Endothelial cell of hepatic sinusoid (primary cell): Measurements from ENCODE around the gene FGF23.
"Not testable (repeated sequence)": the region's sequence is repeated elsewhere in the genome, so short reads cannot be mapped to it uniquely, and the experiment has no call there.

ENCODE experiments used
- in situ Hi-C: cut with HindIII; loops from 2 replicates; pipeline ENCODE4 v1.10.0; 2017; ENCODE audit warnings: low sequenced_read_pairs

The FGF23 gene

GRCh38 chr12:4379405-4379804, at the start of gene FGF23:
TSS of gene FGF23 (minus strand) at chr12:4379712. CDS start at chr12:4379582, 130 bp downstream.
- in situ Hi-C loops = no loop called here

GRCh38 chr12:4424422-4424821, 44.9 kb upstream of the FGF23 start:
- in situ Hi-C loops = no loop called here

DNA sequence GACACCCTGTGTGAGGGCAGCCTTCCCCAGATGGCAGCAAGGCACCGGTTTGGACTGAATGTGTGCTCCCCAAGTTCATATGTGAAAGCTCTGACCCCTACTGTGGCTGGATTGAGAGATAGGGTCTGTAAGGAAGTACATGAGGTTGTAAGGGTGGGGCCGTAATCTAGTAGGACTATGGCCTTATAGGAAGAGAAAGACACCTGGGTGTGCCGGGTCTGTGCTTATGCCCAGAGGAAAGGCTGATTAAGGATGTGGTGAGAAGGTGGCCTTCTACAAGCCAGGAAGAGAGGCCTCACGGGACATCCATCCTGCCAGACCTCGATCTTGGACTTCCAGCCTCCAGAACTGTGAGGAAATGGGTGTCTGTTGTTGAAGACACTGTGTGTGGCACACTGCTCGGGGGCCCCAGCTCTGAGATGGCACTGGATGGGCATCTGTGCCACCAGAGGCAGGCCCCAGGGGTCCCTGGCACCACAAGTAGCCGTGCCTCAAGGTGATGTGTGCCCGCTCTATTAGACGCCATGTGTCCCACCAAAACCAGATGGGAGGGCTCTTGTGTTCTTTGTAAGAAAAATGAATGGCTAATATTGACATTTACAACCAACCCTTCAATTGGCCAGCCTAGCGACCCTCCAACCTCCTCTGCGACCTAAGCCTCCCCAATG, 44.1 kb upstream of the FGF23 start:
- in situ Hi-C loops = no loop called here

- in situ Hi-C loops = no loop called here
Measured at GRCh38 chr12:4422985-4423384, 43.5 kb upstream of the FGF23 start.

DNA sequence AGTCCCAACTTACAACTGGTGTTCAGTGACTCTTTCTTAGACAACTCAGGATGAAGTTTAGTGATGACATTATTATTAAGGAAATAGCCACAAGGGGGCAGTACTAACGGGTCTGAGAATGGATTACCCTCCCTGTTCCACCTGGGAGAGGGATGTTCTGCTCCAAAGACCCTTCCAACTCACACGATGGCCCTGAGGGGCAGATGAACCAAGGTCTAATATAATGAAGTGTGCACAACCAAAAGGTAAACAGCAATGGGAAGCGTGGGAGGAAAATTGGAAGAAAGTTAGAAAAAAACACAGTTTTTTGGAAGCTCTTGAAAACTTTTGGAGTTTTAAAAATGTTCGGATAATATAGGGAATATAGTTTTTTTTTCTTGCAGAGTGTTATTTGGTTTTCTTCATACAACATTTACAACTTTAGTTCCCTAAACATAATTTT, 42.1 kb upstream of the FGF23 start:
- in situ Hi-C loops = no loop called here

DNA sequence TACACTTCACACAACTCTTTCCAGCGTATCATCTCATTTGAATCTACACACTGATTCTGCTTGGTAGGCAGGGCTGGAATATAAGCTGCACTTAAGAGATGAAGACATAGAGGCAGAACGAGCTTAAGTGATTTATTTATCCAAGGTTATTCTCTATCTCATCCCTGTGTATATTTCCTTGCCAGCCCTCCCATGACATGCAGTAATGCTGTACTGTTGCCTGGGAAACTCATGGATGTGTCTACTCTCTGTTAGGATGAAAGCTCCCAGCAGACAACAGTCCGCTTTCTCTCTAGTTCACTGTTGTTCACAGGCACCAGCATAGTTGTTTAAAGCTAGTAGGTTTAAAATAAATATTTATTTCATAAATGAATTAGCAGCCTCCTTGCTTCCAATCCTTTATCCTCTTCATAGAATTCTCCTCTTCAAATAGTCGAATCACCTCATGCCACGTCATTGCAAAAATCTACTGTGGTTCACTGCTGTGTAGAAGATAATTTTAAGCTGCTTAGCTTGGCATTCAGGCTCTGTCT, 40.7 kb upstream of the FGF23 start:
- in situ Hi-C loops = no loop called here

- in situ Hi-C loops = no loop called here
Measured at GRCh38 chr12:4418913-4419312, 39.4 kb upstream of the FGF23 start.

DNA sequence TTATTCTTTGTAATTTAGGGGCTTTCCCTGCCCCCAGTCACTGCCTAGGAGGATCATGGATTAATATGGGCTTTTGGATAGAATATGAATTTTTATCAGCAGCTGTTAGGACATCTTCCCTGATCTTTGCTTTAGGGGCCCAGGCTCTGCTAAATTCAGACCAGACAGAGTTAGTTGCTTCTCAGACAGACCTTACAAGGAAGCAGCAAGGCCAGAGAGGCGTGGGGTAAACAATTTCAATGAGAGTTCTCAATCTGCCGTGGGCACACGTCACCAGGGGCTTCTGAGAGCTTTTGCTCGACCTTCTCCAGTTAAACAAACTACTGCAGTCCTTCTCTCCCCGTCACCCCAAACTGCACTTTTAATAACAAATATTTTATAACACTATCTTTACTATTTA, 38.4 kb upstream of the FGF23 start:
- in situ Hi-C loops = no loop called here

GRCh38 chr12:4417455-4417854, 37.9 kb upstream of the FGF23 start:
- in situ Hi-C loops = no loop called here

GRCh38 chr12:4416276-4416675, 36.8 kb upstream of the FGF23 start:
- in situ Hi-C loops = no loop called here

DNA sequence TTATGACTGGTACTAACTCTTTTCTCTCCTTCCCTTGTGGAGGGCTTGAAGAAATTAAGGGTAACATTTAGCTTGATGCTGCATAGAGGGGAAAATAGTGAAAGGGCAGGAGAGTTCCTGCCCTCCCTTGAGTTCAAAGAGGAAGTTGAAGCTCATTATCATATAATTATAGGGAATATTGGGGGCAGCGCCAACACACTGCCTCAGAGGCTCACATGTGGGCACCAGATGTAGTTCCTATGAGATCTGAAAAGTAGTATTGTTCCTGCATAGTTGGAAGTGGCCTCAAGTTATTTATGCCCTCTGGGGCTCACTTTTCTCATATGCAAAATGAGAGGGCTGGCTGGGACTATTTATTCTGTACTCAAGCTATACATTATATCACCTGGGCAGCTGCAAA, 33.0 kb upstream of the FGF23 start:
- in situ Hi-C loops = no loop called here

DNA sequence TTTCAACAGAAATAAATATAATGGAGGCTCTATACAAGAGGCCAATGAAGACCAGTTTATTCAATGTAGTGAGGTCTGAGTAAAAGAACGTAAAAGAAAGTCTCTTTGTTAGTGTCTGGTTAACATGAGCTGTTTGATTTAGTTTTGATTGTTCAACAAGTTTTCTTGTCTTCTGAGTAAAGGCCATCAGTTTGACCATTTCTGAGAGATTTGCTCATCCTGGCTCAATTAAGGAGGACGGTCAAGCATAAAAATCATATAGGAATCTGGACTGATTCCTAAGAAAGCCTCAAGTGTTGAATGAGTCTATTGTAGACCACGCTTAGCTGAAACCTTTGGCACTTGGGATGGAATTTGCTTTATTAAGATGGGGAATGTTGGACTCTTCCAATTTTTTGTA, 32.5 kb upstream of the FGF23 start:
- in situ Hi-C loops = no loop called here

- in situ Hi-C loops = no loop called here
Measured at GRCh38 chr12:4407136-4407535, 27.6 kb upstream of the FGF23 start.

GRCh38 chr12:4404877-4405637, 25.5 kb upstream of the FGF23 start:
- in situ Hi-C loops = not testable (repeated sequence)

DNA sequence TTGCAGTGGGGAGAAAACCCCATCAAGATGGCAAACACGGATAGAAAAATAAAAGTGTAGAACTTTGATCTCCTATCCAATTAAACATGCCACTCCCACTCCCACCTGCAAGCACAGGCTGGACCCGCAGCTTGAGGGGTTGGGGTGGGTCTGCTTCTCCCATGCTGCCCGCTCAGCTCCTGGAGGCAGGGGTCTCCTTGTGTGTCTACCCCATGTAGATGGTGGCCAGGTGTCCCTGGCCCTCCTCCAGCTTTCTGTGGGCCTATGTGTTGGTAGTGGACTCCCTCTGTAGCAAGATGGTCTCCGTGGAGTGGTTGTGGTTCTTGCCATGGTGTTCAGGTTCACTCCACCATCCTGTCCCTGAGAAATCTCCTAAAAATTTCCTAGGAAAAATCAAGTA, 23.5 kb upstream of the FGF23 start:
- in situ Hi-C loops = no loop called here

- in situ Hi-C loops = no loop called here
Measured at GRCh38 chr12:4401117-4401516, 21.6 kb upstream of the FGF23 start.

DNA sequence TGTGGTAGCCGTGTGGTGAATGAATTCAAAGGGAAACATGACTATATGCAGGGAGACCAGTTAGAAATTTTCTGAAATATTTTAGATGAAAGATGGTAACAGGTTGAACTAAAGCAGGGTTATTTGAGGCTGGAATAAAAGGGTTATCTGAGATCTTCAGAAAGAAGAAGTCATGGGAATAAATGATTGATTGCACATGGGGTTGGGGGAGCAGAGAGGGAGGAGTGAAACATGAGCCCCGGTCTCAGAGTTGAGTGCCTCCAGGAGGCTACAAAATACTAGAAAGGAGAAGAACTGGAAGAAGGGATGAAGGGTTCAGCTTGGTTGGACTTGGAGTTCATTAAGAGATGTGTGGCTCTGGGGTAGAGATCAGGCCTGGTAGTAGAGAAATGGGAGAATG, 16.3 kb upstream of the FGF23 start:
- in situ Hi-C loops = no loop called here

DNA sequence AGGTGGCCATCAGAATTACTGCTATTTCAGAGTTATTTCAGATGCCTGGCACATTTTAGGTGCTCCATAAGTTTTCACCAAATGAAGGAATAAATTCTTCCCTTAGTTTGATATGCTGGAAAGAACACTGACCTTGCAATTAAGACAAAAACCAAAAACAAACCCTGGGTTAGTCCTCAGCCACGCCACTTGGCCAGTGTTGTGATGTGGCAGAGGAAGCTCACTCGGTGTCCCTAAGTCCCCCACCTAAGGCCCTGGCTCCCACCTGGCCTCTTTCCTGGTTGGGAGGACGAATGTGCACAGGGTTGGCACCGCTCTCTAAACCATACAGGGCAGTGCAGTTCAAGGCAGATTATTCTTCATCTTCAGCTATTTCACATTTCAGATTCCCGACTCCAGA, 13.7 kb upstream of the FGF23 start:
- in situ Hi-C loops = no loop called here

- in situ Hi-C loops = no loop called here
Measured at GRCh38 chr12:4392223-4392742, 12.8 kb upstream of the FGF23 start.

DNA sequence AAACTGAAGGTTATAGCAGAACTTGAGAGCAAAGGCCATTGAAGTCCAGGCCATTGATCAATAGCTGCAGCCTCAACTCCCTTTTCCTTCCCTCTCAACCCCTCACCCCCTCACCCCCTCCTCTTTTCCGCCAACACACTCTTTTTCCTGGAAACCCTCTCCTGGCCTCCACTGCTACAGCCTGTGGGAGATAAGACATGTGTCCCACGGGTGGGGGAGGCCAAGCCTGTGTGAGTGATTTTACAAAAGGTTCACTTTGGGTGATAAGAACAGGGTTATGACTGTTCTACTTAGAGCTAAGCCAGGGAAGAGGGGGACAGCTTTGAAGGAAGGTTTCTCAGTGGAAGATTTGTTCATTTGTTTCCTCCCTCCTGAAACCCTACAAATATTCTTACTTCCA, 9.2 kb upstream of the FGF23 start:
- in situ Hi-C loops = no loop called here

GRCh38 chr12:4388032-4388431, 8.5 kb upstream of the FGF23 start:
- in situ Hi-C loops = no loop called here

- in situ Hi-C loops = no loop called here
Measured at GRCh38 chr12:4387607-4388006, 8.1 kb upstream of the FGF23 start.
